Measurements from ENCODE around the gene GRIN2B. TPM values are rescaled to one million over a fixed set of nuclear protein-coding genes. Genes with fewer than 3 reads are reported as not detected.

The GRIN2B gene
- total and polyA plus RNA-seq, 2 of the 13 experiments (the other 11 are each of a cell fraction or from before 2014, with no cell fraction given): 0.05 to 0.13 TPM

DNA sequence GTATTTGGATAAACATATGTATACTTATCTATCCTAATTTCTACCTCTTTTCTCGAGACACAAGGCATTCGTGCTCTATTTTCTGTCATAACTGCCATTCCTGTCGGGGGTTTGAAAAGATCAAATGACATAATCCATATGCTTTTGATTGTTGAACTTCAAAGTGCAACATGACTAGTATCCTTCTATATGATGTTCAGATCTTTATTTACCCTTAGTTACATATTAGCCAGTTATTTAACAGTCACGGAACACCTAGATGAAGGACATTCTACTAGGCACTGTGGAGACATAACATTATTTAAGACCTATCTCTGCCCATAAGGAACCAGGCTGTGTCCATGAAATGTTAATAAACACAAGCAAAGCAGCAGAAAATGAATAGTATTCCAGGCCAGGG is 11.2 kb upstream of the GRIN2B start (continued):
- TF ChIP-seq, protein P1, sequence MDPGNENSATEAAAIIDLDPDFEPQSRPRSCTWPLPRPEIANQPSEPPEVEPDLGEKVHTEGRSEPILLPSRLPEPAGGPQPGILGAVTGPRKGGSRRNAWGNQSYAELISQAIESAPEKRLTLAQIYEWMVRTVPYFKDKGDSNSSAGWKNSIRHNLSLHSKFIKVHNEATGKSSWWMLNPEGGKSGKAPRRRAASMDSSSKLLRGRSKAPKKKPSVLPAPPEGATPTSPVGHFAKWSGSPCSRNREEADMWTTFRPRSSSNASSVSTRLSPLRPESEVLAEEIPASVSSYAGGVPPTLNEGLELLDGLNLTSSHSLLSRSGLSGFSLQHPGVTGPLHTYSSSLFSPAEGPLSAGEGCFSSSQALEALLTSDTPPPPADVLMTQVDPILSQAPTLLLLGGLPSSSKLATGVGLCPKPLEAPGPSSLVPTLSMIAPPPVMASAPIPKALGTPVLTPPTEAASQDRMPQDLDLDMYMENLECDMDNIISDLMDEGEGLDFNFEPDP (CRISPR knock-in tag; conservative IDR thresholded peaks at IDR 0.05): no peak
- no peak for TF ChIP-seq RFX1 (IDR thresholded peaks at IDR 0.05)
- no peak for TF ChIP-seq RFXANK (CRISPR knock-in tag; IDR thresholded peaks at IDR 0.05)
- TF ChIP-seq, protein P2, sequence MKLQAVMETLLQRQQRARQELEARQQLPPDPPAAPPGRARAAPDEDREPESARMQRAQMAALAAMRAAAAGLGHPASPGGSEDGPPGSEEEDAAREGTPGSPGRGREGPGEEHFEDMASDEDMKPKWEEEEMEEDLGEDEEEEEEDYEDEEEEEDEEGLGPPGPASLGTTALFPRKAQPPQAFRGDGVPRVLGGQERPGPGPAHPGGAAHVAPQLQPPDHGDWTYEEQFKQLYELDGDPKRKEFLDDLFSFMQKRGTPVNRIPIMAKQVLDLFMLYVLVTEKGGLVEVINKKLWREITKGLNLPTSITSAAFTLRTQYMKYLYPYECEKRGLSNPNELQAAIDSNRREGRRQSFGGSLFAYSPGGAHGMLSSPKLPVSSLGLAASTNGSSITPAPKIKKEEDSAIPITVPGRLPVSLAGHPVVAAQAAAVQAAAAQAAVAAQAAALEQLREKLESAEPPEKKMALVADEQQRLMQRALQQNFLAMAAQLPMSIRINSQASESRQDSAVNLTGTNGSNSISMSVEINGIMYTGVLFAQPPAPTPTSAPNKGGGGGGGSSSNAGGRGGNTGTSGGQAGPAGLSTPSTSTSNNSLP (IDR thresholded peaks at IDR 0.05; ENCODE audit: low read depth, low read length): peak; percentile 89
- no peak for TF ChIP-seq ZNF350 (CRISPR knock-in tag; IDR thresholded peaks at IDR 0.05; ENCODE audit: borderline replicate concordance, low read depth)
- no peak for TF ChIP-seq FOSL2 (CRISPR knock-in tag; IDR thresholded peaks at IDR 0.05)
- no peak for TF ChIP-seq ZNF326 (CRISPR knock-in tag; IDR thresholded peaks at IDR 0.05; ENCODE audit: borderline replicate concordance)
- no peak for TF ChIP-seq ARNT2 (CRISPR knock-in tag; IDR thresholded peaks at IDR 0.05; ENCODE audit: low read depth)
- 0 out of 4 replicates have a peak, but pooled peaks of 1 of the 2 experiments have one; percentile 12 for TF ChIP-seq NR2F1 (CRISPR knock-in tag; IDR thresholded peaks at IDR 0.05)
- no peak for TF ChIP-seq STAT5B (CRISPR knock-in tag; IDR thresholded peaks at IDR 0.05)
- TF ChIP-seq RFX3 (CRISPR knock-in tag; IDR thresholded peaks at IDR 0.05): no peak
- no peak for TF ChIP-seq FOXA1 (IDR thresholded peaks at IDR 0.05)
- peak; percentile 84 for TF ChIP-seq FOXA1 (CRISPR knock-in tag; IDR thresholded peaks at IDR 0.05)
- TF ChIP-seq ZNF333 (CRISPR knock-in tag; IDR thresholded peaks at IDR 0.05; ENCODE audit: borderline replicate concordance): no peak
- peak; percentile 86 for TF ChIP-seq FOXA3 (CRISPR knock-in tag; IDR thresholded peaks at IDR 0.05)
- TF ChIP-seq JUNB (CRISPR knock-in tag; IDR thresholded peaks at IDR 0.05; ENCODE audit: borderline replicate concordance): no peak
- TF ChIP-seq ZBTB42 (CRISPR knock-in tag; IDR thresholded peaks at IDR 0.05): no peak
- no peak for TF ChIP-seq AGO1 (IDR thresholded peaks at IDR 0.05; ENCODE audit: low read depth, low read length, poor library complexity, severe bottlenecking)
- TF ChIP-seq FOXJ3 (CRISPR knock-in tag; IDR thresholded peaks at IDR 0.05; ENCODE audit: borderline replicate concordance): no peak
- TF ChIP-seq TOPORS (CRISPR knock-in tag; IDR thresholded peaks at IDR 0.05): no peak
- TF ChIP-seq ZNF720 (CRISPR knock-in tag; IDR thresholded peaks at IDR 0.05): no peak
- no peak for TF ChIP-seq CBX5 (CRISPR knock-in tag; IDR thresholded peaks at IDR 0.05; ENCODE audit: borderline replicate concordance)
- TF ChIP-seq ELF4 (CRISPR knock-in tag; IDR thresholded peaks at IDR 0.05; ENCODE audit: borderline replicate concordance): no peak
- TF ChIP-seq MAFF (IDR thresholded peaks at IDR 0.05; ENCODE audit: low read depth, low read length): no peak
- no peak for TF ChIP-seq XBP1 (CRISPR knock-in tag; IDR thresholded peaks at IDR 0.05)
- peak; percentile 41; the same call in 1 of the 2 replicates for TF ChIP-seq HDAC2 (CRISPR knock-in tag; IDR thresholded peaks at IDR 0.05)
- TF ChIP-seq ZNF337 (CRISPR knock-in tag; IDR thresholded peaks at IDR 0.05; ENCODE audit: borderline replicate concordance, low read depth): no peak
- no peak for TF ChIP-seq AGO2 (optimal IDR thresholded peaks at IDR 0.05; ENCODE audit: low read depth, low read length)
- TF ChIP-seq RFXAP (CRISPR knock-in tag; IDR thresholded peaks at IDR 0.05; ENCODE audit: borderline replicate concordance): no peak
- TF ChIP-seq, protein P3, sequence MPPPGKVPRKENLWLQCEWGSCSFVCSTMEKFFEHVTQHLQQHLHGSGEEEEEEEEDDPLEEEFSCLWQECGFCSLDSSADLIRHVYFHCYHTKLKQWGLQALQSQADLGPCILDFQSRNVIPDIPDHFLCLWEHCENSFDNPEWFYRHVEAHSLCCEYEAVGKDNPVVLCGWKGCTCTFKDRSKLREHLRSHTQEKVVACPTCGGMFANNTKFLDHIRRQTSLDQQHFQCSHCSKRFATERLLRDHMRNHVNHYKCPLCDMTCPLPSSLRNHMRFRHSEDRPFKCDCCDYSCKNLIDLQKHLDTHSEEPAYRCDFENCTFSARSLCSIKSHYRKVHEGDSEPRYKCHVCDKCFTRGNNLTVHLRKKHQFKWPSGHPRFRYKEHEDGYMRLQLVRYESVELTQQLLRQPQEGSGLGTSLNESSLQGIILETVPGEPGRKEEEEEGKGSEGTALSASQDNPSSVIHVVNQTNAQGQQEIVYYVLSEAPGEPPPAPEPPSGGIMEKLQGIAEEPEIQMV (CRISPR knock-in tag; IDR thresholded peaks at IDR 0.05; ENCODE audit: low read depth): no peak
- TF ChIP-seq ZSCAN30 (CRISPR knock-in tag; IDR thresholded peaks at IDR 0.05): no peak

Measured in HepG2 (cell line).